Measurements from ENCODE around the gene MCRIP1. TPM values are rescaled to one million over a fixed set of nuclear protein-coding genes. Genes with fewer than 3 reads are reported as not detected.

The MCRIP1 gene
- total RNA-seq, 4 donors from 2014 or later: 8.3 to 36.2 (median 25.2) TPM

GRCh38 chr17:81871387-81872230 is 38.5 kb upstream of the MCRIP1 start:
- Histone ChIP-seq H3K27me3 (no peaks in the 10 kb centered on the region), H3K4me3 (peak overlapping the region; percentile 78 to 100 (median 90)), H3K4me1 (peaks cover 35 to 37% of the 10 kb centered on the region in 2 donors), H3K36me3 (peaks cover 0 to 21% of the 10 kb centered on the region in 2 donors), H3K27ac (peak overlapping the region; percentile 96 to 99 (median 98)), H3K9me3 (no peaks in the 10 kb centered on the region)
- DNase-seq (peak; percentile 92 to 94), ATAC-seq (peak; percentile 83 to 88)
- in situ Hi-C loops (cut with MboI; ENCODE audit: low sequenced_read_pairs in 4 of 4): no loop called here
- intact Hi-C loops (cut with DNase I; ENCODE audit: low total_unique reads): loop anchor here (1.0 to 5.0 kb wide), 3 partner anchors 15 to 106 kb away; partner anchors contain the start of gene ASPSCR1
- peak; percentile 95 to 97 for TF ChIP-seq POLR2A (IDR thresholded peaks at IDR 0.05)
- TF ChIP-seq CTCF (IDR thresholded peaks at IDR 0.05 in 4 of 5, conservative IDR thresholded peaks at IDR 0.05 in 1 of 5): peak in 3 of 5 experiments; percentile 29 to 66 (median 48)

GRCh38 chr17:81870981-81871386 is 37.9 kb upstream of the MCRIP1 start, which contains the start of gene ARHGDIA:
Gene ARHGDIA (minus strand): TSS chr17:81871337. CDS start chr17:81869930, 1,407 bp downstream.
- Histone ChIP-seq H3K27me3 (no peaks in the 10 kb centered on the region), H3K4me3 (peak within 1 kb of the TSS; percentile 78 to 100 (median 90)), H3K36me3 (peaks cover 0 to 21% of the 10 kb centered on the region in 2 donors), H3K4me1 (peaks cover 35 to 41% of the 10 kb centered on the region in 2 donors), H3K27ac (peak within 1 kb of the TSS; percentile 96 to 99 (median 98)), H3K9me3 (no peaks in the 10 kb centered on the region)
- TF ChIP-seq CTCF (IDR thresholded peaks at IDR 0.05 in 4 of 5, conservative IDR thresholded peaks at IDR 0.05 in 1 of 5) (no peak), POLR2A (IDR thresholded peaks at IDR 0.05) (no peak)
- ATAC-seq: peak; percentile 12 to 23
- in situ Hi-C loops (cut with MboI; ENCODE audit: low sequenced_read_pairs in 4 of 4) (no loop called here), intact Hi-C loops (cut with DNase I; ENCODE audit: low total_unique reads) (loop anchor here (1.0 to 5.0 kb wide), 3 partner anchors 15 to 106 kb away; partner anchors contain the start of gene ASPSCR1)
- no peak for DNase-seq

- Histone ChIP-seq H3K4me3 (peak overlapping the region; percentile 74 to 92 (median 78)), H3K27me3 (no peaks in the 10 kb centered on the region), H3K4me1 (peaks cover 35 to 47% of the 10 kb centered on the region in 2 donors), H3K27ac (peak overlapping the region; percentile 94 to 99 (median 97)), H3K36me3 (peaks cover 0 to 21% of the 10 kb centered on the region in 2 donors), H3K9me3 (no peaks in the 10 kb centered on the region)
- TF ChIP-seq CTCF (IDR thresholded peaks at IDR 0.05 in 4 of 5, conservative IDR thresholded peaks at IDR 0.05 in 1 of 5) (no peak), POLR2A (IDR thresholded peaks at IDR 0.05) (no peak)
- intact Hi-C loops (cut with DNase I; ENCODE audit: low total_unique reads) (loop anchor here (5.0 kb wide), 2 partner anchors 72 to 107 kb away; partner anchors contain the start of gene ASPSCR1), in situ Hi-C loops (cut with MboI; ENCODE audit: low sequenced_read_pairs in 4 of 4) (no loop called here)
- DNase-seq (no peak), ATAC-seq (peak; percentile 7 to 15)
These were observed 37.3 kb upstream of the MCRIP1 start for GRCh38 chr17:81870131-81870980.
